ENCODE measurements around the gene PPP2R3B.
"Not testable (repeated sequence)": the region's sequence is repeated elsewhere in the genome, so short reads cannot be mapped to it uniquely, and the experiment has no call there.

Gene PPP2R3B

GRCh38 chrX:311156-312129 lies 75.3 kb downstream of the PPP2R3B start:
- Histone ChIP-seq H3K4me3 (ENCODE audit: low read depth, low read length) (no peak overlapping the region), H3K9me3 (no peaks in the 10 kb centered on the region), H3K27me3 (no peaks in the 10 kb centered on the region), H3K4me1 (no peaks in the 10 kb centered on the region), H3K36me3 (peaks cover 19% of the 10 kb centered on the region)
- TF ChIP-seq CTCF (IDR thresholded peaks at IDR 0.05; ENCODE audit: low read depth, low read length), result no peak
- no peak for DNase-seq

- no peak for TF ChIP-seq CTCF (IDR thresholded peaks at IDR 0.05; ENCODE audit: low read depth, low read length)
- H3K4me1 ChIP-seq, result no peaks in the 10 kb centered on the region
- no peaks in the 10 kb centered on the region for H3K9me3 ChIP-seq
- no peak for DNase-seq
- H3K4me3 ChIP-seq (ENCODE audit: low read depth, low read length), result no peak overlapping the region
- peaks cover 19% of the 10 kb centered on the region for H3K36me3 ChIP-seq
- H3K27me3 ChIP-seq, result no peaks in the 10 kb centered on the region
These were observed 76.0 kb downstream of the PPP2R3B start for GRCh38 chrX:310621-311155.

GRCh38 chrX:308821-309520 lies 77.7 kb downstream of the PPP2R3B start:
- DNase-seq, result no peak
- Histone ChIP-seq H3K4me3 (ENCODE audit: low read depth, low read length) (no peak overlapping the region), H3K36me3 (peaks cover 12% of the 10 kb centered on the region), H3K4me1 (no peaks in the 10 kb centered on the region), H3K9me3 (no peaks in the 10 kb centered on the region), H3K27me3 (no peaks in the 10 kb centered on the region)
- TF ChIP-seq CTCF (IDR thresholded peaks at IDR 0.05; ENCODE audit: low read depth, low read length), result no peak

- no peak for TF ChIP-seq CTCF (IDR thresholded peaks at IDR 0.05; ENCODE audit: low read depth, low read length)
- no peak overlapping the region for H3K4me3 ChIP-seq (ENCODE audit: low read depth, low read length)
- no peaks in the 10 kb centered on the region for H3K9me3 ChIP-seq
- peaks cover 12% of the 10 kb centered on the region for H3K36me3 ChIP-seq
- H3K27me3 ChIP-seq, result no peaks in the 10 kb centered on the region
- H3K4me1 ChIP-seq, result no peaks in the 10 kb centered on the region
- no peak for DNase-seq
These were observed 79.2 kb downstream of the PPP2R3B start for GRCh38 chrX:307261-308111.

GRCh38 chrX:306614-307251 lies 80.0 kb downstream of the PPP2R3B start:
- H3K4me3 ChIP-seq (ENCODE audit: low read depth, low read length); H3K4me1 ChIP-seq; H3K9me3 ChIP-seq; DNase-seq; H3K27me3 ChIP-seq: not testable (repeated sequence)
- H3K36me3 ChIP-seq, result peaks cover 12% of the 10 kb centered on the region

- H3K36me3 ChIP-seq, H3K27me3 ChIP-seq: not testable (repeated sequence)
These were observed 80.7 kb downstream of the PPP2R3B start for GRCh38 chrX:305781-306613.

More at GRCh38 chrX:305781-306613, 80.7 kb downstream of the PPP2R3B start:
- not testable (repeated sequence) for DNase-seq; H3K4me1 ChIP-seq; H3K4me3 ChIP-seq (ENCODE audit: low read depth, low read length); H3K9me3 ChIP-seq

Data from BE2C (cell line).